Stromal cell of bone marrow (primary cell): ENCODE data around the gene GDI1.

Experiments
- DNase-seq: peaks from one replicate; pipeline ENCODE4 v3.0.0-alpha.2; 2012; ENCODE audit warnings: low read depth

GDI1 gene

DNA sequence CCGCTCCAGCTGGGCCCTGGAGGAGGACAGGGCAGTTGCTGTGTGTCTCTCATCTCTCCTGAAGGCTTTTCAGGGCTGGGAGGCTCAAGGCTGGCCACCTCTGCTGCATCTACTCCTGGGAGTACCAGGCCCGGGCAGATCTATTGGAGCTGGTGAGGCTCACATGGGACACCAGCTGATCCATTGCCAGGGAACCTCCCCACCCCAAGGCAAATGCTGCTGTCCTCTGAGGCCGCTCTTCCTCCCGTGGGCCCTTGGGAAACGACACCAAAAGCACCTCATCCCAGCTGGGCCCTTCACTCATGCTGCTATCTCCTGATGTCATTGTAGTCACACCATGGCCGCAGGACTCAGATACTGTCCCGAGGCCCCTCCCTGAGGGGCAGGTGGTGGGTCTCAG is 45.8 kb downstream of the GDI1 start:
- DNase-seq, result no peak

DNA sequence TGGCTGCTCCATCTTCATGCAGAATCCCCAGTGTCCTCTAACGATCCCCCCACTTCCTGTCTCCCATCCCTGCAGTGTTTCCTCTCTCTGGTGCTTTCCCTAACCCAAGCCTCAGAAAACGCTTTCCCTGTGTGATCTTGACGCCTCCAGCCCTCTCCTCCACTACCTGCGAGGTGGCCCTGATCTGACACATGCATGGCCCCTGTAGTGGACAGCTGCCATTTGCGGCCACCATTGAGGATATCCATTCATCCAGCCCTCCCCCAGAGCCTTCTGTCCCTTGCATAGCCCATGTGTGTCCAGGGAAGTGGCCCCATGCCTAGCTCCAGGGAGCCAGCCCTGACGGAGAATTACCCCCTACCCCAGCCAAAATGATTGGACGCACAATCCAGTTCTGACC is 46.4 kb downstream of the GDI1 start:
- no peak for DNase-seq

DNA sequence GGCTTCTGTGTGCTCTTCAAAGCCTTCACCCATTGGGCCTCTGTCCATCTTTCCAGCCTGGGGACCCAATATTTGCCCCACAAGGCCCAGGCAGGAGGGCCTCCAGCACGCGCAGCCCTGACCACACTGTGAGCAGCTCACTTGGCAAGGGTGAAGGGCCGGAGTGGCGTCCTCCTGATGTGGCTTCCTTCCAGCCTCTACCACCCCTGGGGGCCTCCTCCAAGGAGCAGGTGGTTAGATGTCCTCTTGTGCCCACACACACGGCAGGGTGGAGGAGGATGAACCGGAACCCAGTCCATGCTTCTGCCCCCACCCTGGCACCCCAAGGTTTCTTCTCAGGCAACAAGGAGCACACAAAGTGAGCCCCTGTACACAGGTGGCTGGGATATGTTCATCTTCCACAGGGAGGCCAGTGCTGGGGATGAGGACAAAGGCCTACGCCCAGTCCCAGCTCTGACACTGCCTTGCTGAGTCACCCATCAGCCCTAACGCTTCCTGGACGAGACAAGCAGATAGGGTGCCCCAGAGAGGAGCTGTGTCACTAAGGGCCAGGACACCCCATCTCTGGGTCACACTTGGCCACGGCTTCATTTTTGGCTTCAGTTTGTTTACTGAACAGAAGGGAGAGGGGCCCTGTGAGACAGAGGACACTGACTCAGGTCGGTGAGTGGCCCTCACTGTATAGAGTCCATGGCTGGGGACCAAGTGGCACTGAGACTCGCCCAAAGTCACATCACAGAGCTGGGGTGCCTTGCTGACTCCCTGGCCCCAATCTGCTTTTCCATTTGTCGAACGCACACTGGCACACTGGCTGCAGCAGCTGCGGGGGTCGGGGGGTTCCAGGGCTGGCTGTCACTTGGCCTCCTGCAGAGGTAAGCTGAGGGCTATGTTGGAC is 47.5 kb downstream of the GDI1 start:
- DNase-seq, result no peak

DNA sequence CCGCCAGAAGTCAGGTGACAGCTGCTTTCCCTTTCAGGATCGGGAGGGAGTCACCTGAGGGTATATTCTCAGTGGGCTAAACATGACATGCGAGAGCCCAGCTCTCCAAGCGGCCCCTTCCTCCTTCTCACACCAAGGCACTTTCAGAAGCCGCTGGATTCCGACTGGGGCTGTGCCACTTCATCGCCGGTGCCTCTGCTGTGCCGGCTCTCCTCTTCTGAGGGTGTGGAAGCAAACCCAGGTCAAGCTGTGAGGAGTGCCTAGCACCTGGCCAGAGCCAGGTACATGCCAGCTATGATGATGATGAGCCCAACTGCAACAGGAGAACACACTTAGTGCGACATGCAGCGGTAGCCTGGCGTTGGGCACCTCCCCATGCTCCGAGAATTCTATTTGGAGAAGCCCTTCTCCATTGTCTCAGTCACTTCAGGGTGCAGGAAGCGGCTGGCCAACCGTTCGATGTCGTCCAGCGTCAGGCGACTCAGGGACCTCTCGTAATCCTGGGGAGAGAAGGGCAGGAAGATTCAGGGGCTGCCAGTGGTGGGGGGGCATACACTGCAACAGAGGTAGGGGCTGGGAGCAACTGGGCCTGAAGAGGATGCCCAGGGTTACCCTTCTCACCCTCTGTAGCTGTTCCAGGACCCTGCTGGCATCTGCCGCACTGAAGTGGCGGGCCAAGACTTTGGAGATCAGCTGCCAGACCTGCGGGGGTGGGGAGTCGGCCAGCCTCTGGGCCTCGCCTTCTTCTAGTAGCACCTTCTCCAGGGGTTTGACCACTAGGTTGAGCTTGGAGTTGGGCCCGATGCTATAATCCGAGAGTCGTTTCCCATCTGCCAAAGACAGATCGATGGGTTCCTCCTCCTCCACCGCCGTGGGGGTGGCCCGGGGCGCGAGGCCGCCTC is 48.4 kb downstream of the GDI1 start:
- DNase-seq, result no peak

DNA sequence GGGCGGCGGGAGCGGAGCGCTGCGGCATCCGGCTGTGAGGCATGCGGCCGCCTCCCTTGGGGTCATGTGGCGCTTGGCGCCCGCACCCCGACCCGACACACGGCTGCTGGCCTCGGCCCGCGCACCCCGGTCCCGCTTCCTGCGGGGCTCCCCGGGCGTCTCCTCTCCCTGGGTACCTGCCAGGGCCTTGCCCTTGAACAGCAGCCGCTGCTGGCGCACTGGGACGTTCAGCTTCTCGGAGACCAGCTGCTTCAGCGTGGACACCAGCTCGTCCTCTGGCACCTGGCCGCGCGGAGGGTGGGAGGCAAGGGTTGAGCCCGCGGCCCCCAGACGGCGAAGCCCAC is 49.1 kb downstream of the GDI1 start:
- no peak for DNase-seq

DNA sequence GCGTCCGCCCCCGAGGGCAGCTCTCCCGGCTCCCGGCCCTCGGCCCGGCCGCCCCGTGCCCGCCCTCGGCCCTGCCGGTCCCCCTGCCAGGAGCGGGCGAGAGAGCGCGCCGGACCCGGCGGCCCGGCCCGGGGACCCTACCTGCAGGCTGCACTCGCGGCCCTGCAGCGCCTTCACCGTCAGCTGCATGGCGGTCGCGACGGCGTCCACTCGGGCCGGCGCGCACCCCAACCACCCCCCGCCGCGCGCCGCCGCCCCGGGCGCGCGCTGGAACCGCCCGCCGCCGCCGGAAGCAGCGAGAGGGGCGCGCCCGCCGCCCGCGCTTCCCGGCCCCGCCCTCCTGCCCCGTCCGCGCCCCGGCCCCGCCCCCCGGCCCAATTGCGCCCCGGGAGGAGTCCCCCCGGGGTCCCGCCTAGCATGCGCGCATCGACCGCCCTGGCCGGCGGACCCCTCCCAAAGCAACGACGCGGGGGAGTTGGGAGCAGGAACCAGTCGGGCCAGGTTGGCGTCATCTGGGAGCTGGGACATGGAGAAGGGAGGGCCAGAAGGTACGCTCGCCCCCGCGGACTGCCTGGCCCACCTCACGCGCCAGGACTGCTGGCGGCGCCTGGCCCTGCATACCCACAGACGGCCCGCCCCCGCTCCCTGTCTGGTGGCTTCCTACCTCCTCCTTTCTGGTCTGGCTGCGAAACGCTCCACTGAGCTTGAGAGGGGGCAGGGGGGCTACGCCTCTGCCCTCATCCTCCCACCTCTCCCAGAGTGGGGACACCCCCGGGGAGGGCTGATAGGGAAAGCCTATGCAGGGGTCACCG is 49.6 kb downstream of the GDI1 start, which contains the start of gene UBL4A:
TSS of gene UBL4A (minus strand) at position 220 of the 812 bp plus-strand sequence. CDS start at position 189, 31 bp downstream.
- no peak for DNase-seq

DNA sequence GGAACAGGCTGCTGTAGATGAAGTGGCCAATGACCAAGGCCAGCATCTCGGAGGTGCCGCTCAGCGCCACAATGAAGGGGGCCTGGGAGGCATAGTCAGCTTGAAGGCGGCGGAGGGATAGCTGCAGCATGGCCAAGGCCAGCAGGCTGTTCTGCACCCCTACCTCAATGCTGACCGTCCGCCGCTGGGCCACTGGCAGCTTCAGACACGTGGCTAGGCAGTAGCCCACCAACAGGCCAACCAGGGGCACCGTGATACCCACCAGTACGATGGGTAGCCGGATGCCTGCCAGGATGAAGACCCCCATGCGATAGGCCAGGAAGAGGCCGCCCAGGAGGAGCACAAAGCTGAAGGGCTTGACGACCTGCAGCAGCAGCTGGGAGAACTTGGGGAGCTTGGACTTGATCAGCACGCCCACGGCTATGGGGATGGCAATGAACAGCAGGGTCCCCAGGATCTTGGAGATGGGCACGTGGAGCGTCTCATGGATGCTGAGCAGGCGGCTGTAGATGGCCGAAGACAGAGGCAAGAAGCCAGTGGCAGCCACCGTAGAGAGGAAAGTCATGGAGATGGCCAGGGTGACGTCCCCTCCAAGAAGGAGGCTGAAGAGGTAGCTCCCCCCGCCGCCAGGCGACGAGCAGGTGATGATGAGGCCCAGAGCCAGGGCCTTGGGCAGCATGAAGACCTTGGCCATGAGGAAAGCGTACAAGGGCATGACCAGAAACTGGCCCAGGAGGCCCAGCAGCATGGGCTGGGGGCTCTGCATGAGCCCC is 50.8 kb downstream of the GDI1 start:
- no peak for DNase-seq

DNA sequence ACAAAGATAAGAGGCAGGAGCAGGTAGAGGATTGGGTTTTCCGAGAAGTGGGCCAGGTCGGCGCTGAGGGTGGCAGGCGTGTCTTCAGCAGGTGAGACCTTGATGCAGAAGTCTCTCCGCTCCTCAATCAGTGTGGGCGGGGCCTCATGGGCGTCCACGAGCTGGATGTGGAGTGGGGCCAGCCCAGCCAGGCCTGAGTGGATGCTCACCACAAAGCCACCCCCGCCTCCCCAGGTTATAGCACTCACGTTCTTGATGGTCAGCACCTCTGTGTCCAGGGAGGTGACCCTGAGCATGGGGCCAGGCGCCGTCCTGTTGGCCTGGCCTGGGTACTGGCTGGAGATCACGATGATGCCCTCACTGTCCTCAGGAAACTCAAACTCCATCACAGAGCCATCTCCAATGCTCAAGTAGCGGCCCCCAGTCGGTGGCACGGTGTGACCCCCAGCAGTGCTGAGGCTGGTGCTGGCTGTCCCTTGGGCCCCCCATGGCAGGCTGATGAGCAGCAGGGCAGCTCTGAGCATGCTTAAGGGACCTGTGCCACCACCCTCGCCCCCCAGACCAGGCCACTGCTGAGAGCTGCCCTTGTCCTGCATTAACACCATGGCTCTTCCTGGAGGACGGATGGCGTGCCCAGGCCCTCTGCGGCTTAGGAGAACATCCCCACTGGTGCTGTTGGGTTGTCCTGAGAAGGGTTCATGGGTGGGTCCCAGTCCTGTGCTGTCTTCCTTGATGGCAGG is 51.6 kb downstream of the GDI1 start:
- no peak for DNase-seq

DNA sequence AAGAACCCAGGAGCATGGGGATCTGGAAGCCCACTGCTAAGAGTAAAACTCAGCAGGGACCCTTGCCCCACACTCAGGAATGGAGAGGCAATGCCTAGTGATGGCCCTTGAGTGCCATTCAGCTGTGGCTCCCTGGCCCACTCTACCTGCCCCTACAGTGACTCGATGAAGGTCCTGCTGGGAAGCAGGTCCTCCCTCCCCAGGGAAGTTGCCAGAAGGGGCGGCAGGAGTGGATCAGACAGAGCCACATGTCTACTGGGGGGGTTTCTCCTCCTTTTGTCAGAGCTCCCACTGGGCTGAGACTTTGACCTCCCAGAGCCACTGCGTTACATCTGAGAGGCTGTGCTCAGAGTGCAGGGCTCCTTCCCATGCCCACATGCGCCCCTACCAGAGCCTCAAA is 52.2 kb downstream of the GDI1 start:
- no peak for DNase-seq

DNA sequence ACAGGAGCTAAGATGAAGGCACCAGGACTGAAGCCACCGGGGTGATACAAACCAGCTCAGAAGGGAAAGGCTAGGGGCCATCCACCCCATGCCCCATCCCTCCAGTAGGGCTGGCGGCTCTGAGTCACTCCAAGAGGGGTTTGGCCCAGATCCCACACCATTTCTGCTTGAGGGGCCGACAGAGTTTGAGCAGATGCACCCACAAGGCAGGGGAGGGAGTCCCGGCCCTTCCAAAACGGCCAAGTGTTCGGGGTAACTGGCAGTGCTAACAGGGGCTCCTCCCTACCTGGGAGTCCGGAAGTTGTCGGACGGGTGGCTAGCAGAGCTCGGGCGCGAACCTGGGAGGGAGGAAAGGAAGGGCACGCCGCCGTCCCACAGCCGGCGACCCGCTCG is 53.1 kb downstream of the GDI1 start:
- DNase-seq, result peak; percentile 31

DNA sequence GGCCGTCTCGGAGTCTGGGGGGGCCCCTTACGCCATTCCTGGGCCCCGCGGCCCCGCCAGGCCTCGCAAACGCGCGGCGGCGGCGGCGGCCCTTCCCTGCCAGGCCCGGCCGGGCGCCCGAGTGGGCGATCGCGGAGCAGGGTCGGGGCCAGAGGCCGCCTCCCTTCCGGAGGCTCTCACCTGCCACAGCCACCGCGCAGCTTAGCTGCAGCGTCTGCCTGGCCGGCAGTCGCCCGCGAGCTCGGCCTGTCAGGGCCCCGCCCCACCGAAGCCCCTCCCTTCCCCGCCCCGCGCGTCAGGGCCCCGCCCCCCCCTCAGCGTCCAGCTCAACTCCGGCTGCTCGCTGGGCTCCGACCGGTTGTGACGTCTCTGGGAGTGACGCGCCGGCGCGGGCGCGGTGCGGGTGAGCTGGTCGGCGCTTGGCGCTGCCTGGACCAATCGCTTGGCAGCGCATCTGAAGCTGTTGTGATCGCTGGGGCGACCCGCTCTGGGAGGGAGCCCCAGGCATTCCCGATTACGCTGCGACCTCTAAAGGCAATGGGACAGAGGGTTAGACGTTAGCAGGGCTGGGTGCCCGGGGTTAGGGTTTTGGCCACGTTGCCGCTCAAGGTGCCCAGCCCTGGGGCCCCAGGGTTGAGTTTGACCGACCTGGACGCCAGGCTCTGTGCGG is 53.6 kb downstream of the GDI1 start, which contains the start of gene SLC10A3:
TSS of gene SLC10A3 (minus strand) at position 216 of the 670 bp plus-strand sequence. CDS start 1,689 bp downstream, outside the sequence.
- DNase-seq, result peak; percentile 82
